Measurements from ENCODE around the gene KIAA0930. TPM values are rescaled to one million over a fixed set of nuclear protein-coding genes. Genes with fewer than 3 reads are reported as not detected.
"Not testable (repeated sequence)": the region's sequence is repeated elsewhere in the genome, so short reads cannot be mapped to it uniquely, and the experiment has no call there.

KIAA0930 gene
- total and polyA plus RNA-seq, 3 donors from 2014 or later, result 62.4 to 77.5 (median 62.9) TPM

- intact Hi-C loops (cut with DNase I; ENCODE audit: low total_unique reads), result no loop called here
- H3K27ac ChIP-seq, result no peak overlapping the region
- no peaks in the 10 kb centered on the region for H3K36me3 ChIP-seq (ENCODE audit: low read depth, missing control alignments)
- 81 to 90% methylated on average over 2 to 9 of the region's 14 CpGs for WGBS, 2 donors
- no peaks in the 10 kb centered on the region for H3K27me3 ChIP-seq
- H3K4me1 ChIP-seq, result peaks cover 6% of the 10 kb centered on the region
- no peak for DNase-seq
- no peak overlapping the region for H3K4me3 ChIP-seq
- TF ChIP-seq, protein P1, sequence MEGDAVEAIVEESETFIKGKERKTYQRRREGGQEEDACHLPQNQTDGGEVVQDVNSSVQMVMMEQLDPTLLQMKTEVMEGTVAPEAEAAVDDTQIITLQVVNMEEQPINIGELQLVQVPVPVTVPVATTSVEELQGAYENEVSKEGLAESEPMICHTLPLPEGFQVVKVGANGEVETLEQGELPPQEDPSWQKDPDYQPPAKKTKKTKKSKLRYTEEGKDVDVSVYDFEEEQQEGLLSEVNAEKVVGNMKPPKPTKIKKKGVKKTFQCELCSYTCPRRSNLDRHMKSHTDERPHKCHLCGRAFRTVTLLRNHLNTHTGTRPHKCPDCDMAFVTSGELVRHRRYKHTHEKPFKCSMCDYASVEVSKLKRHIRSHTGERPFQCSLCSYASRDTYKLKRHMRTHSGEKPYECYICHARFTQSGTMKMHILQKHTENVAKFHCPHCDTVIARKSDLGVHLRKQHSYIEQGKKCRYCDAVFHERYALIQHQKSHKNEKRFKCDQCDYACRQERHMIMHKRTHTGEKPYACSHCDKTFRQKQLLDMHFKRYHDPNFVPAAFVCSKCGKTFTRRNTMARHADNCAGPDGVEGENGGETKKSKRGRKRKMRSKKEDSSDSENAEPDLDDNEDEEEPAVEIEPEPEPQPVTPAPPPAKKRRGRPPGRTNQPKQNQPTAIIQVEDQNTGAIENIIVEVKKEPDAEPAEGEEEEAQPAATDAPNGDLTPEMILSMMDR (IDR thresholded peaks at IDR 0.05), result no peak
- no peak for TF ChIP-seq POLR2A (IDR thresholded peaks at IDR 0.05)
- H3K9me3 ChIP-seq, result no peaks in the 10 kb centered on the region
Observed at GRCh38 chr22:45262931-45263462, 22.3 kb upstream of the KIAA0930 start.

- H3K4me1 ChIP-seq, result peaks cover 5% of the 10 kb centered on the region
- TF ChIP-seq, protein P1 (IDR thresholded peaks at IDR 0.05), result no peak
- TF ChIP-seq POLR2A (IDR thresholded peaks at IDR 0.05), result no peak
- DNase-seq, result no peak
- H3K27me3 ChIP-seq, result no peaks in the 10 kb centered on the region
- no peak overlapping the region for H3K4me3 ChIP-seq
- 88 to 90% methylated on average over 5 to 13 of the region's 13 CpGs for WGBS, 2 donors
- no peaks in the 10 kb centered on the region for H3K36me3 ChIP-seq (ENCODE audit: low read depth, missing control alignments)
- intact Hi-C loops (cut with DNase I; ENCODE audit: low total_unique reads), result no loop called here
- no peaks in the 10 kb centered on the region for H3K9me3 ChIP-seq
- no peak overlapping the region for H3K27ac ChIP-seq
Observed at GRCh38 chr22:45262195-45262930, 21.7 kb upstream of the KIAA0930 start.

- TF ChIP-seq, protein P1 (IDR thresholded peaks at IDR 0.05), result no peak
- no peak for TF ChIP-seq POLR2A (IDR thresholded peaks at IDR 0.05)
- 81 to 93% methylated on average over 7 to 20 of the region's 20 CpGs for WGBS, 2 donors
- Histone ChIP-seq H3K36me3 (ENCODE audit: low read depth, missing control alignments) (no peaks in the 10 kb centered on the region), H3K4me3 (no peak overlapping the region), H3K9me3 (no peaks in the 10 kb centered on the region), H3K27me3 (no peaks in the 10 kb centered on the region), H3K27ac (no peak overlapping the region), H3K4me1 (peaks cover 5% of the 10 kb centered on the region)
- intact Hi-C loops (cut with DNase I; ENCODE audit: low total_unique reads), result no loop called here
- no peak for DNase-seq
Observed at GRCh38 chr22:45261407-45262088, 20.9 kb upstream of the KIAA0930 start.

GRCh38 chr22:45260395-45260759 lies 19.7 kb upstream of the KIAA0930 start:
- H3K27me3 ChIP-seq; H3K4me1 ChIP-seq; H3K4me3 ChIP-seq; DNase-seq; H3K9me3 ChIP-seq; H3K36me3 ChIP-seq (ENCODE audit: low read depth, missing control alignments); intact Hi-C loops (cut with DNase I; ENCODE audit: low total_unique reads); H3K27ac ChIP-seq: not testable (repeated sequence)
- WGBS, 2 donors, result 87 to 90% methylated on average over 9 of the region's 9 CpGs

- Histone ChIP-seq H3K36me3 (ENCODE audit: low read depth, missing control alignments) (no peaks in the 10 kb centered on the region), H3K4me1 (peaks cover 5% of the 10 kb centered on the region), H3K27ac (no peak overlapping the region), H3K27me3 (no peaks in the 10 kb centered on the region), H3K4me3 (no peak overlapping the region), H3K9me3 (no peaks in the 10 kb centered on the region)
- intact Hi-C loops (cut with DNase I; ENCODE audit: low total_unique reads), result no loop called here
- DNase-seq, result no peak
- no peak for TF ChIP-seq POLR2A (IDR thresholded peaks at IDR 0.05)
- TF ChIP-seq, protein P1 (IDR thresholded peaks at IDR 0.05), result no peak
- WGBS, 2 donors, result 72 to 80% methylated on average over 10 of the region's 10 CpGs
Observed at GRCh38 chr22:45259754-45260394, 19.2 kb upstream of the KIAA0930 start.

- H3K27me3 ChIP-seq; H3K36me3 ChIP-seq (ENCODE audit: low read depth, missing control alignments); DNase-seq; H3K4me1 ChIP-seq; intact Hi-C loops (cut with DNase I; ENCODE audit: low total_unique reads); H3K9me3 ChIP-seq; H3K4me3 ChIP-seq; H3K27ac ChIP-seq: not testable (repeated sequence)
- WGBS, 2 donors, result 88 to 89% methylated on average over 4 of the region's 4 CpGs
Observed at GRCh38 chr22:45257941-45258340, 17.2 kb upstream of the KIAA0930 start.

Measured in testis (tissue), 3 donors.